Activated CD8-positive, alpha-beta memory T cell treated with anti-CD3 and anti-CD28 coated beads, Interleukin-2, amount 50 U/mL, for 24 hours (primary cell): ENCODE measurements around the gene ATF6B.
"Not testable (repeated sequence)": the region's sequence is repeated elsewhere in the genome, so short reads cannot be mapped to it uniquely, and the experiment has no call there.

Experiments
- DNase-seq: peaks from one replicate; pipeline ENCODE4 v3.0.0-alpha.2; 2020; ENCODE audit errors: extremely low read depth

The ATF6B gene

DNA sequence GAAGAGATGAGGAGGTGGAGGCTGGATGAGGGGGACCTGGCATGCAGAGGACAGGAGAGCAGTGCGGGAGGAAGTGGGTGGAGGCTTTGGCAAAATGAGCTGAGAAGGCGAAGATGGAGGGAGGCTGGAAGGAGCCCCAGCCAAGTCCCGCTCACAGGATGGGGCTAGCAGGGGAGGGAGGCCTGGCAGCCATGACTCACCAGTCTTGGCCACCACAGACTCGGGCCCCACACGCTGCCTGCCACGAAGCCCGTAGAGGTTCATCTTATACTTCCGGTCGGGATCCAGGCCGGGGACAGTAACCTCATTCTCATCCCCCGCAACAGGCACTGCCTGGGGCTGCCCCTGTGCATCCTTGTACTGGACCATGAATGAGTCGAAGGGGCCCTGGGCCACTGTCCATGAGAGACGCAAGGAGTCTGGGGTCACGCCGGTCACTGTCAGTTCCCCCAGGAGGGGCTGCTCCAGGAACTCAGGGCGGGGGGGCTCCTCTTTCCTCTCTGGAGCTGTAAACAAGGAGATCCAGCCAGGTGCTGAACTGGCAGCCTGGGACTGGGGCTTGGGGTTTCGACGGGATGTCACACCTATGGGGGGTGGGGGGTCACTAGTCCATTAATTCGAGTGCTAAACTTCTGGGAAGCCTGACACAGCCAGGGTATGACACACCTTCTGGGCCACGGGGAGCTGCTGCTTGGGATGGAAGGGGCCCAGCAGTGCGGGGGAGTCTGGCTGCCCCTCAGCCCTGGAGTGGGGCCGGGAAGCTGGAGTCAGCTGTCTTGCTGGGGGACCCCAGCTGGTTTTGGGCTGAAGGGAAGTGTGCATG lies 46.7 kb downstream of the ATF6B start:
- DNase-seq: no peak

DNA sequence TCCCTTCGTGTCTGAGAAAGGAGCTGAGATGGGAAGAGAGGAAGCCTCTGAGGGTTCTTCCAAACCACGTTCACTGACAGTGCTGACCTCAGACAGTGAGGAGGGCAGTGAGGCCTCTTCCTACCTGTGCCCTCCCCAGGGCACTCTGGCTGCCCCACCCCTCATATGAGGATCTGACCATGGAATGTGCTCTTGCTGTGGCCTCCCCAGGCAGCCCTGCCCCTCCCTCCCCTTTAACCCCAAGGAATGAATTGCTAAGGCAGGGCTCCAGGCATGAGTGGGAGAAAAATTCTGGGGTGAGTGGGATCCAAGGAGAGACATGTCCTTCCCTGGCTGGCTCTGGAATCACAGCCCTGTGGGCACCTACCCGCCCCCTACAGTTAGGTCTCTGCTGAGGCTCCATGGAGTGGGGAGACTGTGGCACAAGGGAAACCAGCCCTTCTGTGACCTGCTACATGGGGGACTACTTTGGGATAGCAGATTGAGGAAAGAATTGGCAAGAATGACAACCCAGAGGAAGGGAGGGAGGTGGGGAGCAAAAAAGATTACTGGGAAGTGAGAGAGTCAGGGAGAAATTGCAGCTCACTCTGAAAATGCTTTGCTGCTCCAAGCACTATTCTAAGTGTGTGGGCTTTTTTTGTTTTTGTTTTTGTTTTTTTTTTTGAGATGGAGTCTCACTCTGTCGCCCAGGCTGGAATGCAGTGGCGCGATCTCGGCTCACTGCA lies 48.3 kb downstream of the ATF6B start:
- no peak for DNase-seq

DNA sequence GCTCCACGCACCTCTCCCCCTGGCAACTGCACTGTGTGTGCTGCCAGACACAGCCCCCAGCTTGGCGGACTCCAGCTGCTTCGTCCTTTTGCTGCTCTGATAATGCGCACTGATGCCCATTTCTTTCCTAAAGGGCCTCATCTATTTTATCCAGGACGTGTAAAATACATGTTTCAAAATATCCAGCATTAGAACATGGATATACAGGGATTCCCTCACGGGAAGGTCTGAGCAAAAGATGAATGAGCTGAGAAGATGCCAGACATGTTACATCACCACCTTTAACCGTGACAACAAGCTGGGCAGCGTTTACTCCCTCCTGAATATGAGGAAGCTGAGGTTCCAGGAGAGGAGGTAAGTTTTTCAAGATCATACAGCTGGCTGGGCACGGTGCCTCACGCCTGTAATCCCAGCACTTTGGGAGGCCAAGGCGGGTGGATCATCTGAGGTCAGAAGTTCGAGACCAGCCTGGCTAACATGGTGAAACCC lies 51.7 kb downstream of the ATF6B start:
- DNase-seq: no peak

DNA sequence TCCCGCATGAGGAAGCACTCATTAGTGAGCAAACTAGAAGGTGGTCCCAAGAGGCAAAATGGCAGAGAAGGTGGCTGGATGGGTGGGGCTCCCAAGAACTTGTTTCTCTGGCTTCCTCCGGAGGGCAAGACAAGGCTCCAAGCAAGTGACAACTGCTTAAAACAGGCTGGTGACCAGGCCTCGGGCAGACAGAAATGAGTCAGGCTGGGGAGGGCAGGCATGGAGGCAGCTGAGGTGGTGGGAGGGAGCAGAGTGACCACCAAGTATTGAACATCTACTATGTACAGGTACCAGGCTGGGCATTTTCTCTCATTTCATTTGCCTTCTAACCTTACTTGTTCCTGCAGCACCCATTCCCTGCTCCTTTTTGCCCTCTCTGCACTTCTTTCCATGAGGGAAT lies 52.3 kb downstream of the ATF6B start:
- DNase-seq: no peak

DNA sequence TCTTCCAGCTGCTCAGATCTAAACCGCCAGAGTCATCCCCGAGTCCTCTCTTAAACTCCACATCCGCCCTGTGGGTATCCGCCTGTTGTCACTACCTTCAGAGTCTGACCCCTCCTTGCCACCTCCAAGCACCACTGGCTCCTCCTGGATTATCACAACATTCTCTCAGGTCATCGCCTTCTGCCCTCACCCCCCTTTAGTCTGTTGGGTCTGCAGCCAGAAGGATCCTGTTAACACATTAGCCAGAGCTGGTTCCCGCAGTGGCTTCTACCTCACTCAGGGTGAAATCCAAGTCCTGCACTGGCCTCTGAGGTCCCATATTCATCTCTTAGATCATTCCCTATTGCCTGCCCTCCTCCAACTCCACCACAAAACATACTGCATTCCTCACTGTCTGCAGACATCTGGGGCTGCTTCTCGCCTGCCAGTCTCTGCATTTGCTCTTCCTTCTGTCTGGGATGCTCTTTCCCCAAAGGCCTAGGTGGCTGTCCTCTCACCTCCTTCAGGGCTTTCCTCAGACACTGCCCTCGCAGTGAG lies 53.0 kb downstream of the ATF6B start:
- no peak for DNase-seq

DNA sequence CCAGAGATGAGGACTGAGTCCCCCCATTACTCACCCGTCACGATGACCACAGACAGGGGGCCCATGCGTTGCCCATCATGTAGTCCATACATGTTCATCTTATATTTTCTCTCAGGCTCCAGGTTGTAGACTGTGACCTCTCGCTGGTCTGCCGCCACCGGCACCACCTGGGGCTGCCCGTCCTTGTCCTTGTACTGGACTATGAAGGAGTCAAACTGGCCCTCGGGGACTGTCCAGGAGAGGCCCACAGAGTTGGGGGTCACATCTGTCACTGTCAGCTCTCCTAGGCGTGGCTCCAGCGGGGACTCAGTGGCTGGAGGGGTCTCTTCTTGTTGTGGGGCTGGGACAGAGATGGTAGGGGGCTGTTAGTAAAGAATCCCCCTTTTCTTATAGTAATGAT lies 54.4 kb downstream of the ATF6B start:
- no peak for DNase-seq

DNA sequence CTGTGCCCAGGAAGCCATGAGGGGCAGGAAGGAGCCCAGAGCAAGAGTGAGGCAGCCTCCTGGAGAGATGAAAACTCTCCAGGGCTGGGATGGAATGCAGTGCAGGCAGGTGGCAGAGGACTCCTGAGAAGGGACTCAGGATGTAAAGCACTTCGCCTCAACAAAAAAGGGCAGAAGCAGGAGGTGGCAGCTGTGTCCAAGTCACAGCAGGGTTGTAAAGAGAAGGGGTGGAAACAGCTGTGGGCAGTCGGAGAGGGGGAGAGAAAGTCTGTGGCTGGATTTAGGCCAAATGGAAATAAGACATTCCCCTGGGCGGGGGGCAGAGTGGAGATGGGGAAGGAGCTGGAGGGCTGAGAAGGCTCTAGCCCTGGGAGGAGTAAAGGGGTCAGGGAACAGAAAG lies 54.9 kb downstream of the ATF6B start:
- no peak for DNase-seq

DNA sequence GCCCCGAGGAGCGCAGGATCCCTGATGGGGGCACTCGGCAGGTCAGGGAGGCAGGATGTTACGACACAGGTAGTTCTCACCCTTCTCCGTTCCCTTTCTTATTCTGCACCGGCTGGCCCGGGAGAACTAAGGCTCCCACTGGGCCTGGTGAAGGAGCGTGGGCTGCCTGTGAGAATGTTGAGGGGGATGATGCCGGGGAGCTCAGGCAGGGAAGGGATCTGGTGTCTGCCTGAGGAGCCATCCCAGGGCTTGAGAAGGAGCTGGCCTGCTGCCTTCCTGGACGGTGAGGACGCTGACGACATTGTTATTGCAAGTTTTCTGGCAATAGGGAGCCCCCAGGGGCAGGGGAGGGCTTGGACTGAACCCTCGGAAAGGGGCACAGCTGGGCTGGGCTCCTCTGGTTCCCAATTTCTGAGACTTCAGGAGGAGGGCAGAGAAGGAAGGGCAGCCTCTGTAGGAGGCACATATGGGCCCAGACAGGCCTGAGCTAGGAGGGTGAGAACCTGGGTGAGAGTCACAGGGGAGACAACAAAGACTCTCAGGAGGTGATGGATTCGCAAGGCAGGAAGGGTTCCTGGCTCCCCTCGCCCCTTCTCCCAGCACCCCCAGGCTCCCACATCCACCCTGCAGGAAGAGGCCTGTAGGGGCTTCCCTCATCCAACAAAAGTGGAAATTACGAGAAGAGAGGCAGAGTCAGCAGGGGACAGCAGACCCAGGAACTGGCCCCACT lies 57.1 kb downstream of the ATF6B start:
- DNase-seq: no peak

DNA sequence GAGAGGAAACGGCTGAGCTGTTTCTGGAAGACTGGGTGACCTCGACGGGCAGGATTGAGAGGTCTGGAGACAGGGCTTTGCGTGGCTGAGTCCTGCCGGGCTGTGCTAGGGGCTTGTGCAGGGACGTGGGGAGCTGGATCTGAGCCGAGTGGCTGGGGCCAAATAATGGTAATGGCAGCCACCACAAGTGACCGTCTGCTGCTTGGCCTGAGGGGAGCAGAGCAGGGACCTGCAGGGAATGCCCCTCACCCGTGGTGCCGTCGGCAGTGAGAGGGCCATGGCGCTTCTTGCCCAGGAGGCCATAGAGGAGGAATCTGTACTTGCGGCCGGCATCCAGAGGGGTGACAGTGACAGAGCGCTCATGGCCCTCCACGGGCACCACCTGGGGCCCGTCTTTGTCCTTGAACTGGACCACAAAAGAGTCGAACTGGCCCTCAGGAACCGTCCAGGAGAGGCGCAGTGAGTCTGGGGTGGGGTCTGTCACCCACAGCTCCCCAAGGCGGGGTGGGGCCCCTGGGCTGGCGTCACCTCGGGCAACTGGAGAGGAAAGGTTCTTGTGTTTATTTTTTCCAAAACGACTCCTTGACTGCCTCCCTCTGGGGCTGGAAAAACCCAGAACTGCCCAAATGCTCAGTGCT lies 58.0 kb downstream of the ATF6B start:
- no peak for DNase-seq

DNA sequence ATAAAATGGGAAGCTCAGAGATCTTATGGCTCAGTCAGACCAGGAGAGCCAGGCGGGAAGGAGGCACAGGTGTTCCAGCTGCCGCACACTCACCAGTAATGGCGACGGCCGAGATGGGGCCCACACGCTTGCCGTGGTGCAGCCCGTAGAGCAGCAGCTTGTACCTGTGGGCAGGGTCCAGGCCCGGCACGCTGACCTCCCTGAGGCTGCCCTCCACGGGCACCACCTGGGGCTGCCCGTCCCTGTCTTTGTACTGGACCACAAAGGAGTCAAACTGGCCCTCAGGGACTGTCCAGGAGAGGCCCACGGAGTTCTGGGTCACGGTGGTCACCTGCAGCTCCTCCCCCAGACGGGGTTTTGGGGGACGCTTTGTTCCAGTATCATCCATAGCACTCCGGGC lies 58.6 kb downstream of the ATF6B start:
- no peak for DNase-seq

DNA sequence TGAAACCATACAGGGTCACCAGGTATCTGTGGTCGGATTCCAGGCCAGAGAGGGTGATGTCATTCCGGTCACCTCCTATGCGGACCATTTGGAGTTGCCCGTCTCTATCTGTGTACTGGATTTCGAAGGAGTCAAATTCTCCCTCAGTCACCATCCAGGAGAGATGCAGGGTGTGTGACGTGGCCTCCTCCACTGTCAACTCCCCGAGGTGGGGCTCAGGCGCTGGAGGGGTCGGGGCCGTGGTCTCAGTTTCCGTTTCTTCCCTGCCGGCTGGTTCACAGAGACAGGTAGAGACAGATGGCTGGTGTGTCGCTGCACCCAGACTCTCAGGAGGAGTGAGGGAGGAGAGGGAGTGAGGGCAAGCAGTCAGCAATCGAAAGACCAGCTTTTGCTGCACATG lies 59.2 kb downstream of the ATF6B start:
- no peak for DNase-seq

DNA sequence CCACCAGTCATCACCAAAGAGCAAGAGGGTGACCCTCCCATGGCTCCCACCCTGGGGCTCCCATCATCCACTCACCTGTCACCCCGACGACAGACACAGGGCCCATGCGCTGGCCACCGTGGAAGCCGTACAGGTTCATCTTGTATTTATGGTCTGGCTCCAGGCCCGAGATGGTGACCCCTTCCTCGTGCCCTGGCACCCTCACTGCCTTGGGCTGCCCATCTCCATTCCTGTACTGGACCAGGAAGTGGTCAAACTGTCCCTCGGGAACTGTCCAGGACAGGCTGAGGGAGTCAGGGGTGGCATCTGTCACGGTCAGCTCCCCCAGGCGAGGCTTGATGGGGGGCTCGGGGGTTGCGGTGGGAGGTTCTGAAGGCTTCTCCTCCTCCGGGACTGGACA lies 59.7 kb downstream of the ATF6B start:
- DNase-seq: not testable (repeated sequence)

DNA sequence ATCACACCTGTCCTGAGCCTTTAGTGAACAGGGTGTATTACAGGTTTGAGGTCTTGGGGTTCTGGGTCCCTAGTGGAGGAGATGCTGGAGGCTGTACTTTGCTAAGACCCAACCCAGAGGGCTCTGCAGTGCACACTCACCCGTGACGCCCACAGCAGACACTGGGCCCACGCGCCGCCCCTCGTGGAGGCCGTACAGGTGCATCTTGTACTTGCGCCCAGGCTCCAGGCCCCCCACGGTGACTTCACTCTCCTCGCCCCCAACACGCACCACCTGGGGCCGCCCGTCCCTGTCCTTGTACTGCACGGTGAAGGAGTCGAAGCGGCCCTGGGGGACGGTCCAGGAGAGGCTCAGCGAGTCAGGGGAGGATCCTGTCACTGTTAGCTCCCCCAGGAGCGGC lies 60.5 kb downstream of the ATF6B start:
- not testable (repeated sequence) for DNase-seq
